D721Med (cell line): ENCODE results near the gene PRKCB.
"Not testable (repeated sequence)": the region's sequence is repeated elsewhere in the genome, so short reads cannot be mapped to it uniquely, and the experiment has no call there.

Experiments used
- DNase-seq: peaks from one replicate; pipeline ENCODE4 v3.0.0; 2011; ENCODE audit warnings: low spot score; ENCODE audit not compliant: insufficient read length
- FAIRE-seq: peaks from 2 replicates; lab custom pipeline; 2011; peaks lifted over from hg19 to GRCh38; lab: Jason Lieb, UNC
- CTCF ChIP-seq: IDR thresholded peaks from 2 replicates; pipeline ENCODE4 v1.5.1; 2012; ENCODE audit warnings: mild to moderate bottlenecking, control low read depth; ENCODE audit not compliant: insufficient read depth; ENCODE audit errors: missing control alignments

PRKCB gene

DNA sequence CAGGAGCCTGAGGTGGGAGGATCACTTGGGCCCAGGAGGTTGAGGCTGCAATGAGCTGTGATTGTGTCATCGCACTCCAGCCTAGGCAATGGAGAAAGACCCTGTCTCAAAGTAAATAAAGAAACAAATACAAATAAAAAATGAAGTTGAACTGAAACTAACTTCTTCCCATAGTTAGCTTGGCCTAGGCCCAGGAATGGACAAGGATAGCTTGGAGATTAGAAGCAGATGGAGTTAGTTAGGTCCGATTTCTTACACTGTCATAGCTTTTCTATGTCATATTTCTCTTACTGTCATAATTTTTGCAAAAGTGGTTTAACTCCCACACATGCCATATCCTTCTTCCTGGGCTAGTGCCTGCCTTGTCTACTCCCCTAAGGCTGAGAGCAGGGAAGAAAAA lies 265.6 kb downstream of the PRKCB start:
- FAIRE-seq (no peak), DNase-seq (no peak)
- TF ChIP-seq CTCF, result no peak

- DNase-seq (no peak), FAIRE-seq (no peak)
- TF ChIP-seq CTCF, result no peak
Measured at GRCh38 chr16:24102209-24102660, 266.5 kb downstream of the PRKCB start.

- FAIRE-seq, result not testable (repeated sequence)
Measured at GRCh38 chr16:24105471-24105870, 269.7 kb downstream of the PRKCB start.

GRCh38 chr16:24108090-24108489 lies 272.3 kb downstream of the PRKCB start:
- not testable (repeated sequence) for FAIRE-seq, DNase-seq

More at GRCh38 chr16:24105471-24105870, 269.7 kb downstream of the PRKCB start:
- not testable (repeated sequence) for DNase-seq

- TF ChIP-seq CTCF, result no peak
- DNase-seq (no peak), FAIRE-seq (no peak)
Measured at GRCh38 chr16:24111724-24112302, 276.0 kb downstream of the PRKCB start.

- no peak for TF ChIP-seq CTCF
- FAIRE-seq (no peak), DNase-seq (no peak)
Measured at GRCh38 chr16:24113115-24113745, 277.4 kb downstream of the PRKCB start.

DNA sequence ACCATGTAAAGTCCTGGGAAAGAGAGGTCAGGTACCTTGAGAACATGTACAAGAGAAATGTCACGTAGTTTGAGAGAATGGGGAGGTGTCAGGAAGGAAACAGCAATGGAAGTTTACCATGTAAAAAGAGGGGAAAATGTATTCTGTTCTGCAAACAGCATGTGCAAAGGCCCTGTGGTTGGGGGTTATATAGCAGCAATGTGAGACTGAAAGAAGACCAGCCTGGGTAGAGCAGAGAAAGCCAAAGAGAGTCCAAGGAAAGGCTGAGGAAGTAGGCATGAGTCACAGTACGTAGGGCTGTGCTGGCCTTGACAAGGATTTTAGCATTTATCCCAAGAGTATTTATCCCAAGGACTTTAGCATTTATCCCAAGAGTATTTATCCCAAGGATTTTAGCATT lies 279.1 kb downstream of the PRKCB start:
- FAIRE-seq (no peak), DNase-seq (no peak)
- no peak for TF ChIP-seq CTCF

- DNase-seq (no peak), FAIRE-seq (no peak)
- no peak for TF ChIP-seq CTCF
Measured at GRCh38 chr16:24116046-24116776, 280.4 kb downstream of the PRKCB start.
